SH-SY5Y (cell line): ENCODE data around the gene KRTAP9-8.
"Not testable (repeated sequence)": the region's sequence is repeated elsewhere in the genome, so short reads cannot be mapped to it uniquely, and the experiment has no call there.

Experiments
- GATA2 ChIP-seq: IDR thresholded peaks from 2 replicates; pipeline ENCODE4 v1.6.1; 2011; ENCODE audit warnings: mild to moderate bottlenecking, low read depth, low read length
- GATA3 ChIP-seq: IDR thresholded peaks from 2 replicates; pipeline ENCODE4 v1.6.1; 2011; ENCODE audit warnings: low read depth, mild to moderate bottlenecking, low read length, moderate library complexity

- not testable (repeated sequence) for TF ChIP-seq GATA3, GATA2
Observed at GRCh38 chr17:41232399-41233105, 5.2 kb upstream of the KRTAP9-8 start, which contains the start of gene KRTAP9-3.
